HFFc6 (cell line): ENCODE data around the gene DSC3. TPM values are rescaled to one million over a fixed set of nuclear protein-coding genes. Genes with fewer than 3 reads are reported as not detected.

ENCODE experiments used
- DNase-seq: peaks from one replicate; pipeline ENCODE4 v3.0.0-alpha.2; 2018
- H3K27ac Mint-ChIP-seq: 2 replicates; pipeline ENCODE4 v1.8.0; 2020; ENCODE audit warnings: mild to moderate bottlenecking, mixed read lengths
- H3K27me3 Mint-ChIP-seq: 2 replicates; pipeline ENCODE4 v1.8.0; 2021; ENCODE audit warnings: mild to moderate bottlenecking, moderate library complexity, mixed read lengths; ENCODE audit not compliant: insufficient read depth
- H3K36me3 Mint-ChIP-seq: 2 replicates; pipeline ENCODE4 v1.8.0; 2021; ENCODE audit warnings: low read depth, mixed read lengths
- H3K4me1 Mint-ChIP-seq: 2 replicates; pipeline ENCODE4 v1.8.0; 2020; ENCODE audit warnings: low read depth, mixed read lengths
- H3K4me3 Mint-ChIP-seq: 2 replicates; pipeline ENCODE4 v1.8.0; 2020; ENCODE audit warnings: mild to moderate bottlenecking, moderate library complexity, mixed read lengths
- H3K9me3 Mint-ChIP-seq: 2 replicates; pipeline ENCODE4 v1.8.0; 2020; ENCODE audit warnings: mild to moderate bottlenecking, mixed read lengths
- CTCF ChIP-seq: fragments of 200-600 bp; sonication (generic); IDR thresholded peaks from 2 replicates; pipeline ENCODE4 v1.5.0; 2021; ENCODE audit warnings: antibody characterized with exemption, mild to moderate bottlenecking
- total RNA-seq, 6 experiments: library from RNA; stranded (reverse); fragmentation: NEBNext Ultra II Directional; extraction: Animal tissue kit (Norgen Biotek cat#: 25700); gene quantifications; 2 replicates in 1 of 6; 3 replicates in 5 of 6; pipeline ENCODE4 v1.2.3, GENCODE V29; 2021

DSC3 gene
- total RNA-seq, 6 experiments from 2014 or later = not detected

DNA sequence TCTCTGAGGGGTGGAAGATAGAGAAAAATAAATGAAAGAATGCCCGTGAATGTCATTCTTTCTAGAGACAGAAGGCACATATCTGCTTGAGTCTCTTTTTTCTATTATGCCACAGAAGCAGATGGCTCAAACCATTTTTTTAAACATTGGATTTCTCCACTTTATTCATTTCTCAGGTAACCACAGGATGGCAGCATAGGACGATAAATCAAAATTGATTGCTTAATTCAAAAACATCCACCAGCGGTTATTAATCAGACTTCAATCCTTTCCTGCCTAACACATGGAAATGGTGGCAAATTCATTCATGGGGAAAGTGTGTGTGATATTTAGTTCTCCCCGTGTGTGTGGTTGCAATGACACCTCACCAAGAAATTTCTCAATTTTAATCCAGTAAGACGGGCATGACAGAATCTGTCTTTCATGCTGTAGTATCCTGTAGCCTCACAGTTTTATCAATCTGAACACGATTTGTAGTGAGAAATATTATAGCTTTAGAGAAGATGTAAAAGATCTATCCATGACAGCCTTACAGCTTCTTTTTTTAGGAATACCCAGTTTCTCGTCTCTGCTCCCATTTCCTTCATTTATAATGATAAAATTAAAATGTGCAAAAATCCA is 72.2 kb downstream of the DSC3 start:
- DNase-seq = no peak
- Mint-ChIP-seq H3K27ac (no peak overlapping the region), H3K27me3 (no peaks in the 10 kb centered on the region; the same call in 1 of the 2 replicates), H3K9me3 (no peaks in the 10 kb centered on the region), H3K4me1 (no peaks in the 10 kb centered on the region), H3K4me3 (no peak overlapping the region), H3K36me3 (no peaks in the 10 kb centered on the region)
- TF ChIP-seq CTCF = peak; percentile 60

DNA sequence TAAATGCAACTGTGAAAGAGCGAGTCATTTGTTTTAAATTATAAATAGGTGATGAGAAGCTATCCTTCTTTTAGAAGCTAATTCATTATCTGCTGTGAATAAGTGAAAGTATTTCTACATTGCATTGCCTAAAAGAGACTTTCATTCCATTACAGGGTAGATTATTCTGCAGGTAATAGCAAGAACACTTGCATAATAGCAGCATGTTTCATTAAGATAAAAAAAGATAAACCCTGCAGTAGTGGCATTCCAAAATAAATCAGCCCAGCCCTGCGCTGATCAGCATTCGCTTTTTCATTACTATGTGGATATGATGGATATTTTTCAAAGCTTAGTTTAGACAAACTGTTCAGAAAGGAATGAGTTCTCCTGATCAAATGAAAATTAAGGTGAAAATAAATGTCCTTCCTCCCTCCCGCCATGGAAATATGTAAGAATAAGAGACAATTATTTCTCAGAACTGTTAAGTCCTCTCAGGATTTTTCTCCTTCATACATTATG is 72.8 kb downstream of the DSC3 start:
- Mint-ChIP-seq H3K27me3 (no peaks in the 10 kb centered on the region; the same call in 1 of the 2 replicates), H3K4me3 (no peak overlapping the region), H3K4me1 (no peaks in the 10 kb centered on the region), H3K36me3 (no peaks in the 10 kb centered on the region), H3K9me3 (no peaks in the 10 kb centered on the region), H3K27ac (no peak overlapping the region)
- TF ChIP-seq CTCF = no peak
- no peak for DNase-seq

DNA sequence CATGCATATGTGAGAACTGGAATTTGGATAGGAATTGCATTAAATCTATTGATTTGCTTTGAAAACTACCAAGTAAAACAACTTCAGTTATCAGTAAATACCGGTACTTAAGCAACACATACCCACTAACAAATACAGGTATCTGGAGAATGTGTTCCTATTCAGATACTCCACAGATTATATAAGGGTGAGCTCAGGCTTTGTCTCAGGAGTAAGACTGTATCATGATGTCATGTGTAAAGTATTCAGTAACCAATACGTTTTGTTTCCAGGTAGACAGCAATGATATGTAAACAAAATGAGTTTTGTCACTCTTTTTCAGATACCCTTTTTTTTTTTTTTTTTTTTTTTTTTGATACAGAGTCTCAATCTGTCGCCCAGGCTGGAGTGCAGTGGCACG is 74.8 kb downstream of the DSC3 start:
- no peak for TF ChIP-seq CTCF
- no peak for DNase-seq
- Mint-ChIP-seq H3K27me3 (no peaks in the 10 kb centered on the region), H3K9me3 (no peaks in the 10 kb centered on the region), H3K36me3 (no peaks in the 10 kb centered on the region), H3K4me3 (no peak overlapping the region), H3K4me1 (no peaks in the 10 kb centered on the region), H3K27ac (no peak overlapping the region)

DNA sequence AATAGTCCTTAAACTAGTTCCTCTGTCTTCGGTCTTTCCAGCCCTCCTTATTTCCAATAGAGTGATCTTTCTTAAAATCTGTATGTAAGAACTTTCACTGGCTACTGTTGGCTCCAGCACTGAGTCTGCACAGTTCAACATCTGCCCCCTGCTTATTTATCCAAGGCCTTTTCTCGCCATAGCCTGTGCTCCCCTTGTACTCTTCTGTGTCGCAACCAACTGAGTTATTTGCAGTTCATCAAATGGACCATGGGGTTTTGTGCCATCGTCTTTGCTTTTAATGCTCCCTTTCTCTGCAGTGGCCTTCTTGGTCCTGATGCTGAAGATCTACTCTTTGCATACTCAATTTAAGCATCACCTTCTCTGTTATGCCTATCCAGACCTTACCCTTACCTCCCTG is 77.3 kb downstream of the DSC3 start:
- no peak for DNase-seq
- Mint-ChIP-seq H3K27ac (no peak overlapping the region), H3K36me3 (no peaks in the 10 kb centered on the region), H3K4me1 (no peaks in the 10 kb centered on the region), H3K4me3 (no peak overlapping the region), H3K27me3 (no peaks in the 10 kb centered on the region), H3K9me3 (no peaks in the 10 kb centered on the region)
- no peak for TF ChIP-seq CTCF

DNA sequence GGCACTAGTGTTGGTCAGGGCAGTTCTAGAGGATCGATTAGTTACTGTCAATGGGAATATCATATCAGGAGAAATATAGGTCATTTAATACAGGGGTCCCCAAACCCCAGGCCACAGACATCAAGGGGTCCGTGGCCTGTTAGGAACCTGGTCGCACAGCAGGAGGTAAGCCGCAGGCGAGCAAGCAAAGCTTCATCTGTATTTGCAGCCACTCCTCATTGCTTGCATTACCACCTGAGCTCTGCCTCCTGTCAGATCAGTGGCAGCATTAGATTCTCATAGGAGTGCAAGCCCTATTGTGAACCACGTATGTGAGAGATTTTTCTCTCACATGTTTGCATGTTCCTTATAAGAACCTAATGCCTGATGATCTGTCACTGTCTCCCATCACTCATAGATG is 81.9 kb downstream of the DSC3 start:
- H3K9me3 Mint-ChIP-seq = peaks cover 8% of the 10 kb centered on the region; the same call in 1 of the 2 replicates
- H3K36me3 Mint-ChIP-seq = no peaks in the 10 kb centered on the region
- no peak for TF ChIP-seq CTCF
- H3K4me1 Mint-ChIP-seq = no peaks in the 10 kb centered on the region
- DNase-seq = no peak
- no peak overlapping the region for H3K4me3 Mint-ChIP-seq
- no peaks in the 10 kb centered on the region for H3K27me3 Mint-ChIP-seq
- no peak overlapping the region for H3K27ac Mint-ChIP-seq
